Measurements from ENCODE around the gene CCR3. TPM values are rescaled to one million over a fixed set of nuclear protein-coding genes. Genes with fewer than 3 reads are reported as not detected.

The CCR3 gene
- total RNA-seq, 1 donor from 2014 or later = not detected

GRCh38 chr3:46300461-46300789 lies 58.2 kb downstream of the CCR3 start:
- Mint-ChIP-seq H3K9me3 (no peaks in the 10 kb centered on the region), H3K4me1 (peaks cover 66% of the 10 kb centered on the region), H3K27ac (peak overlapping the region; percentile 63), H3K36me3 (ENCODE audit: low read depth) (peaks cover 6% of the 10 kb centered on the region), H3K4me3 (no peak overlapping the region), H3K27me3 (peaks cover 15% of the 10 kb centered on the region)
- peak; percentile 65 for DNase-seq
- intact Hi-C loops (cut with micrococcal nuclease) = no loop called here

GRCh38 chr3:46301122-46301835 lies 59.0 kb downstream of the CCR3 start:
- Mint-ChIP-seq H3K9me3 (no peaks in the 10 kb centered on the region), H3K4me3 (peak overlapping the region; percentile 6), H3K27me3 (peaks cover 17% of the 10 kb centered on the region), H3K4me1 (peaks cover 59% of the 10 kb centered on the region), H3K27ac (peak overlapping the region; percentile 70), H3K36me3 (ENCODE audit: low read depth) (peaks cover 6% of the 10 kb centered on the region)
- intact Hi-C loops (cut with micrococcal nuclease) = no loop called here
- DNase-seq = peak; percentile 63

GRCh38 chr3:46303240-46303639 lies 61.0 kb downstream of the CCR3 start:
- peak; percentile 52 for DNase-seq
- H3K9me3 Mint-ChIP-seq = no peaks in the 10 kb centered on the region
- H3K27ac Mint-ChIP-seq = no peak overlapping the region
- peaks cover 4% of the 10 kb centered on the region for H3K36me3 Mint-ChIP-seq (ENCODE audit: low read depth)
- H3K4me1 Mint-ChIP-seq = peaks cover 41% of the 10 kb centered on the region
- no peak overlapping the region for H3K4me3 Mint-ChIP-seq
- intact Hi-C loops (cut with micrococcal nuclease) = no loop called here
- H3K27me3 Mint-ChIP-seq = peaks cover 29% of the 10 kb centered on the region

- Mint-ChIP-seq H3K27me3 (peaks cover 42% of the 10 kb centered on the region), H3K36me3 (ENCODE audit: low read depth) (peaks cover 4% of the 10 kb centered on the region), H3K27ac (no peak overlapping the region), H3K4me3 (no peak overlapping the region), H3K4me1 (peaks cover 26% of the 10 kb centered on the region), H3K9me3 (peaks cover 8% of the 10 kb centered on the region)
- intact Hi-C loops (cut with micrococcal nuclease) = no loop called here
- no peak for DNase-seq
These were observed 62.5 kb downstream of the CCR3 start for GRCh38 chr3:46304739-46305138.

GRCh38 chr3:46312991-46313390 lies 70.7 kb downstream of the CCR3 start:
- peak; percentile 37 for DNase-seq
- Mint-ChIP-seq H3K4me1 (peaks cover 3% of the 10 kb centered on the region), H3K4me3 (no peak overlapping the region), H3K9me3 (peaks cover 17% of the 10 kb centered on the region), H3K27ac (no peak overlapping the region), H3K36me3 (ENCODE audit: low read depth) (no peaks in the 10 kb centered on the region), H3K27me3 (peaks cover 49% of the 10 kb centered on the region)
- intact Hi-C loops (cut with micrococcal nuclease) = no loop called here

GRCh38 chr3:46314517-46314916 lies 72.3 kb downstream of the CCR3 start:
- H3K9me3 Mint-ChIP-seq = peaks cover 9% of the 10 kb centered on the region
- DNase-seq = peak; percentile 59
- peaks cover 41% of the 10 kb centered on the region for H3K27me3 Mint-ChIP-seq
- intact Hi-C loops (cut with micrococcal nuclease) = loop anchor here (2.0 kb wide), 1 partner anchor 16 kb away; no protein-coding TSS in a partner anchor
- no peaks in the 10 kb centered on the region for H3K36me3 Mint-ChIP-seq (ENCODE audit: low read depth)
- H3K4me1 Mint-ChIP-seq = peaks cover 3% of the 10 kb centered on the region
- H3K4me3 Mint-ChIP-seq = no peak overlapping the region
- no peak overlapping the region for H3K27ac Mint-ChIP-seq

- Mint-ChIP-seq H3K4me1 (peaks cover 3% of the 10 kb centered on the region), H3K27ac (no peak overlapping the region), H3K36me3 (ENCODE audit: low read depth) (no peaks in the 10 kb centered on the region), H3K27me3 (peaks cover 39% of the 10 kb centered on the region), H3K9me3 (peaks cover 15% of the 10 kb centered on the region), H3K4me3 (no peak overlapping the region)
- intact Hi-C loops (cut with micrococcal nuclease) = no loop called here
- no peak for DNase-seq
These were observed 73.9 kb downstream of the CCR3 start for GRCh38 chr3:46316206-46316605.

Other genes starting within 250 kb of the CCR3 start
- 16.5 and 16.8 TPM in 2 replicates for gene FYCO1, start 246.6 kb upstream of the CCR3 start, total RNA-seq
- gene XCR1, start 215.0 kb upstream of the CCR3 start, total RNA-seq = 0.05 TPM in 1 of 2 replicates, not detected in the other
- gene CCR1, start 34.1 kb upstream of the CCR3 start, total RNA-seq = 5.9 and 6.7 TPM in 2 replicates
- gene CCR2, start 111.7 kb downstream of the CCR3 start, total RNA-seq = 6.1 and 6.8 TPM in 2 replicates
- gene CCR5, start 128.5 kb downstream of the CCR3 start, total RNA-seq = 1.7 and 2.3 TPM in 2 replicates
- 1.7 and 1.9 TPM in 2 replicates for gene CCRL2, start 164.8 kb downstream of the CCR3 start, total RNA-seq
- not detected in 2 replicates for gene LTF, start 222.4 kb downstream of the CCR3 start, total RNA-seq

Data from activated CD4-positive, alpha-beta T cell treated with anti-CD3 and anti-CD28 coated beads, Interleukin-2, amount 10 ng/mL, durations not matched to agents 24 days and 14 days (primary cell).